Naive thymus-derived CD4-positive, alpha-beta T cell (primary cell): ENCODE results near the gene CRYBB2. TPM values are rescaled to one million over a fixed set of nuclear protein-coding genes. Genes with fewer than 3 reads are reported as not detected.
"Not testable (repeated sequence)": the region's sequence is repeated elsewhere in the genome, so short reads cannot be mapped to it uniquely, and the experiment has no call there.

Experiments used
- ATAC-seq: fragments of 150-1000 bp; cut with Tn5 transposase; 2 replicates; pipeline ENCODE4 v1.10.0; 2021; ENCODE audit warnings: mild to moderate bottlenecking, moderate library complexity
- CTCF ChIA-PET: fragments of 350-600 bp; sonication (Branson Sonifier 250); formaldehyde crosslinking; loops from one replicate; lab custom pipeline; 2021; ENCODE audit warnings: antibody characterized with exemption; lab: Charles Lee
- POLR2A ChIA-PET: fragments of 350-600 bp; sonication (Branson Sonifier 250); formaldehyde crosslinking; loops from one replicate; lab custom pipeline; 2021; ENCODE audit warnings: antibody characterized with exemption, inconsistent platforms; lab: Charles Lee
- DNase-seq, 9 donors: peaks; one replicate each; pipeline versions ENCODE4 v3.0.0 to v3.0.0-alpha.2; 2020 to 2022; ENCODE audit warnings: mixed read lengths in 1 of 9
- H3K27ac ChIP-seq: one replicate; pipeline ENCODE4 v1.7.0; 2013; ENCODE audit warnings: mild to moderate bottlenecking, low read depth, low read length, moderate library complexity
- H3K27me3 ChIP-seq, 2 donors: one replicate each; pipeline ENCODE4 v1.7.0; 2013; ENCODE audit warnings: low read length in 2 of 2, mild to moderate bottlenecking in 2 of 2, moderate library complexity in 2 of 2; ENCODE audit not compliant: control insufficient read depth in 2 of 2, insufficient read depth in 2 of 2
- H3K36me3 ChIP-seq, 3 experiments: 1 replicate in 2 of 3; 2 replicates in 1 of 3; pipeline ENCODE4 v1.7.0; 2013; ENCODE audit warnings: low read length in 3 of 3, mild to moderate bottlenecking in 3 of 3, moderate library complexity in 1 of 3; ENCODE audit not compliant: insufficient read depth in 3 of 3, control insufficient read depth in 2 of 3
- H3K4me1 ChIP-seq, 2 donors: one replicate each; pipeline ENCODE4 v1.7.0; 2013; ENCODE audit warnings: low read length in 2 of 2, mild to moderate bottlenecking in 2 of 2, moderate library complexity in 1 of 2; ENCODE audit not compliant: control insufficient read depth in 2 of 2, insufficient read depth in 2 of 2
- H3K4me3 ChIP-seq: 2 replicates; pipeline ENCODE4 v1.7.0; 2013; ENCODE audit warnings: mild to moderate bottlenecking, low read length
- H3K9me3 ChIP-seq, 3 experiments: 1 replicate in 2 of 3; 2 replicates in 1 of 3; pipeline ENCODE4 v1.7.0; 2013; ENCODE audit warnings: low read length in 3 of 3; ENCODE audit not compliant: control insufficient read depth in 2 of 3
- H3K27ac Mint-ChIP-seq, 9 donors: one replicate each; pipeline ENCODE4 v1.8.0; 2020 to 2022; ENCODE audit warnings: mixed read lengths in 9 of 9, mild to moderate bottlenecking in 8 of 9, moderate library complexity in 5 of 9, inconsistent platforms in 2 of 9
- H3K27me3 Mint-ChIP-seq, 5 donors: one replicate each; pipeline ENCODE4 v1.8.0; 2021 to 2022; ENCODE audit warnings: mixed read lengths in 5 of 5, mild to moderate bottlenecking in 1 of 5
- H3K36me3 Mint-ChIP-seq, 5 donors: one replicate each; pipeline ENCODE4 v1.8.0; 2020 to 2022; ENCODE audit warnings: mixed read lengths in 5 of 5, mild to moderate bottlenecking in 3 of 5, inconsistent platforms in 1 of 5
- H3K4me1 Mint-ChIP-seq, 7 donors: one replicate each; pipeline ENCODE4 v1.8.0; 2020 to 2022; ENCODE audit warnings: mixed read lengths in 7 of 7, mild to moderate bottlenecking in 3 of 7, inconsistent platforms in 1 of 7
- H3K4me3 Mint-ChIP-seq, 10 donors: one replicate each; pipeline ENCODE4 v1.8.0; 2020 to 2022; ENCODE audit warnings: mild to moderate bottlenecking in 10 of 10, mixed read lengths in 10 of 10, moderate library complexity in 6 of 10, inconsistent platforms in 2 of 10
- H3K9me3 Mint-ChIP-seq, 11 donors: one replicate each; pipeline ENCODE4 v1.8.0; 2020 to 2022; ENCODE audit warnings: mixed read lengths in 11 of 11, mild to moderate bottlenecking in 4 of 11, inconsistent platforms in 1 of 11, moderate library complexity in 1 of 11
- intact Hi-C, 2 donors: fragments of 100-400 bp; cut with micrococcal nuclease; formaldehyde crosslinking; loops; one replicate each; pipeline ENCODE4 v1.15.1; 2023
- polyA plus RNA-seq, 2 donors: library from polyadenylated mRNA; unstranded; fragments of 300-500 nt; fragmentation: Illumina TruSeq; gene quantifications; one replicate each; pipeline ENCODE4 v1.2.3, GENCODE V29; 2021
- total RNA-seq, 6 experiments: library from RNA in 5 of 6; stranded (reverse) in 5 of 6; gene quantifications; 1 replicate in 5 of 6; 2 replicates in 1 of 6; pipeline ENCODE4 v1.2.3 and lab custom pipeline; 2021 to 2026

The CRYBB2 gene
- total and polyA plus RNA-seq, 7 experiments from 2014 or later, result not detected

DNA sequence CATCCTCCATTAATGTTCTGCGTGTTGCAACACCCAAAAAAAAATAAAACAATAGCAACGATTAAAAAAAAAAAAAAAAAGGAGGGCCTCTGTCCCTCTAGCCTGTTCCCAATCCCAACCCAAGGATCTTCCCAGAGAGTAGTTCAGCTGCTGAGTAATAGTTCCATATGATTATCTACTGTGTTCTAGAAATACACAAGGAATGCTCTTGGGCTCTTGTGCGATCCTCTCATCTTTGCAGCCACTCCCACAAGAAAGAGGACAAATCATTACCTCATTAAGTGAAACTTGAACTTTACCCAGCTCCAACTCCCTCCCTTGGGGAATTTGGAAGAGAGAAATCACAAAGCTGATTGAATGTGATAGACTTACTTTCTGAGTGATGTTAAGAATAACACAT lies 54.5 kb downstream of the CRYBB2 start:
- ATAC-seq, CTCF ChIA-PET, H3K36me3 Mint-ChIP-seq, H3K36me3 ChIP-seq, H3K27ac ChIP-seq, H3K27ac Mint-ChIP-seq, H3K4me1 Mint-ChIP-seq, DNase-seq, H3K4me1 ChIP-seq, POLR2A ChIA-PET, H3K27me3 ChIP-seq, H3K9me3 ChIP-seq, H3K4me3 Mint-ChIP-seq, H3K4me3 ChIP-seq, intact Hi-C loops: not testable (repeated sequence)
- peaks cover 0 to 16% (median 3%) of the 10 kb centered on the region in 11 donors for H3K9me3 Mint-ChIP-seq
- H3K27me3 Mint-ChIP-seq, result peaks cover 3 to 42% (median 20%) of the 10 kb centered on the region in 5 donors

DNA sequence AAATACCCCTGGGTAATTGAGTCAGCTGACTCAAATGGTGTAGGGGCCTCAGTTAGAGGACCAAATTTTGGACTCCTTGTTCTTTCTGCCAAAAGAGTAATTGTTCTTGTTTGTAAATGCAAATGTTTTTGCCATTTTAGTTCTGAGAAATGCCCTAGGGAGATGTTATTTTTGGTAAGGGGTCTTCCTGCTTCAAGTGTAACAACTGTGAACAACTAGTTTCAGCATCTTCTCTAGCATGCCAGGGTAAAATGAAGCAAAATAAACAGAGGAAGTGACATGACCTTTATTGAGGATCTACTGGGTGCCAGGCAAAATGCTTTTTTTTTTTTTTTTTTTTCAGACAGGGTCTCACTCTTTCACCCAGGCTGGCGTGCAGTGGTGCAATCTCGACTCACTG lies 60.7 kb downstream of the CRYBB2 start:
- CTCF ChIA-PET, H3K9me3 Mint-ChIP-seq, H3K4me3 Mint-ChIP-seq, H3K27ac ChIP-seq, H3K36me3 Mint-ChIP-seq, H3K27ac Mint-ChIP-seq, DNase-seq, H3K9me3 ChIP-seq, H3K4me1 ChIP-seq, ATAC-seq, H3K4me3 ChIP-seq, H3K27me3 ChIP-seq, H3K36me3 ChIP-seq, intact Hi-C loops: not testable (repeated sequence)
- Mint-ChIP-seq H3K4me1 (peaks cover 3 to 23% (median 13%) of the 10 kb centered on the region in 7 donors), H3K27me3 (peaks cover 56 to 66% (median 62%) of the 10 kb centered on the region in 5 donors)
- POLR2A ChIA-PET, result interaction anchor here (0.6 kb wide), 1 partner anchor 9 kb away, joined by 3 read pairs; no protein-coding TSS in a partner anchor

Other genes starting within 250 kb of the CRYBB2 start
- gene CRYBB3, start 19.8 kb upstream of the CRYBB2 start, total RNA-seq, result not detected
- gene CRYBB3, start 19.8 kb upstream of the CRYBB2 start, polyA plus RNA-seq, result not detected